Activated naive CD8-positive, alpha-beta T cell treated with anti-CD3 and anti-CD28 coated beads, Interleukin-2, amount 10 ng/mL, durations not matched to agents 7 days and 5 days (primary cell): Measurements from ENCODE around the gene ZNF324. TPM values are rescaled to one million over a fixed set of nuclear protein-coding genes. Genes with fewer than 3 reads are reported as not detected.

ENCODE experiments used
- total RNA-seq, 2 experiments: library from RNA; stranded (reverse); gene quantifications; one replicate each; pipeline ENCODE4 v1.2.3, GENCODE V29; 2021

The ZNF324 gene
- total RNA-seq, 2 experiments from 2014 or later, result 18.0 to 18.5 TPM

Other genes with a start within 250 kb of the ZNF324 start
- gene ZNF544, start 238.2 kb upstream of the ZNF324 start, total RNA-seq, result 10 to 100 TPM; 54.0 to 62.7 TPM
- gene ZNF8, start 188.1 kb upstream of the ZNF324 start, total RNA-seq, result 1 to 10 TPM; 8.6 to 8.9 TPM
- gene ERVK3-1, start 161.7 kb upstream of the ZNF324 start, total RNA-seq, result 10 to 100 TPM; 74.5 to 76.3 TPM
- gene ZSCAN22, start 140.1 kb upstream of the ZNF324 start, total RNA-seq, result 1 to 10 TPM; 6.3 TPM
- 10 to 100 TPM; 21.0 to 22.8 TPM for gene A1BG, start 113.6 kb upstream of the ZNF324 start, total RNA-seq
- 1 to 10 TPM; 1.7 to 2.1 TPM for gene ZNF497, start 104.3 kb upstream of the ZNF324 start, total RNA-seq
- 1 to 10 TPM; 2.9 to 3.5 TPM for gene ZNF837, start 86.0 kb upstream of the ZNF324 start, total RNA-seq
- 1,000 to 10,000 TPM; 1,038 to 1,039 TPM for gene RPS5, start 79.8 kb upstream of the ZNF324 start, total RNA-seq
- gene RNF225, start 71.4 kb upstream of the ZNF324 start, total RNA-seq, result under 1 TPM; 0.83 to 0.94 TPM
- 10 to 100 TPM in 1 of 2 experiments, 1 to 10 TPM in 1; 8.6 to 10.6 TPM for gene ZNF584, start 58.4 kb upstream of the ZNF324 start, total RNA-seq
- gene ZNF132, start 26.9 kb upstream of the ZNF324 start, total RNA-seq, result 1 to 10 TPM; 7.3 to 7.4 TPM
- gene ZNF324B, start 15.5 kb upstream of the ZNF324 start, total RNA-seq, result 10 to 100 TPM; 11.6 to 13.9 TPM
- gene ZNF446, start 9.3 kb downstream of the ZNF324 start, total RNA-seq, result 10 to 100 TPM; 10.9 TPM
- 10 to 100 TPM; 13.7 to 15.4 TPM for gene SLC27A5, start 44.9 kb downstream of the ZNF324 start, total RNA-seq
- 10 to 100 TPM; 18.9 to 19.5 TPM for gene ZBTB45, start 52.7 kb downstream of the ZNF324 start, total RNA-seq
- gene TRIM28, start 77.0 kb downstream of the ZNF324 start, total RNA-seq, result 100 to 1,000 TPM; 409 to 412 TPM
- 100 to 1,000 TPM in 1 of 2 experiments, 10 to 100 TPM in 1; 99.0 to 111 TPM for gene CHMP2A, start 88.0 kb downstream of the ZNF324 start, total RNA-seq
- gene UBE2M, start 91.5 kb downstream of the ZNF324 start, total RNA-seq, result 10 to 100 TPM; 79.5 to 81.2 TPM
- gene MZF1, start 106.3 kb downstream of the ZNF324 start, total RNA-seq, result 10 to 100 TPM; 31.3 to 31.7 TPM